Ectodermal cell (in vitro differentiated cells): Measurements from ENCODE around the gene MRPS30.
"Not testable (repeated sequence)": the region's sequence is repeated elsewhere in the genome, so short reads cannot be mapped to it uniquely, and the experiment has no call there.

Experiments
- H3K27ac ChIP-seq: 2 replicates; pipeline ENCODE4 v1.7.0; 2013; ENCODE audit warnings: mild to moderate bottlenecking, low read depth, low read length; ENCODE audit not compliant: insufficient read depth, poor library complexity, severe bottlenecking
- H3K27me3 ChIP-seq: 2 replicates; pipeline ENCODE4 v1.7.0; 2013; ENCODE audit warnings: mild to moderate bottlenecking, low read length; ENCODE audit not compliant: insufficient read depth, control insufficient read depth, poor library complexity, severe bottlenecking
- H3K36me3 ChIP-seq: one replicate; pipeline ENCODE4 v1.7.0; 2013; ENCODE audit warnings: low read length; ENCODE audit not compliant: control insufficient read depth, insufficient read depth
- H3K4me1 ChIP-seq: one replicate; pipeline ENCODE4 v1.7.0; 2013; ENCODE audit warnings: low read length; ENCODE audit not compliant: control insufficient read depth, insufficient read depth
- H3K4me3 ChIP-seq: 2 replicates; pipeline ENCODE4 v1.7.0; 2013; ENCODE audit warnings: low read depth, low read length, control low read depth; ENCODE audit not compliant: insufficient read depth
- H3K9me3 ChIP-seq: 2 replicates; pipeline ENCODE4 v1.7.0; 2013; ENCODE audit warnings: mild to moderate bottlenecking, low read length, moderate library complexity; ENCODE audit not compliant: control insufficient read depth
- WGBS, 2 experiments: methylation state at CpG; one replicate each; pipeline ENCODE4 v1.1.7; 2013; ENCODE audit warnings: missing lambda C conversion rate in 2 of 2; 5-methylcytosine and 5-hydroxymethylcytosine counted together

MRPS30 gene

DNA sequence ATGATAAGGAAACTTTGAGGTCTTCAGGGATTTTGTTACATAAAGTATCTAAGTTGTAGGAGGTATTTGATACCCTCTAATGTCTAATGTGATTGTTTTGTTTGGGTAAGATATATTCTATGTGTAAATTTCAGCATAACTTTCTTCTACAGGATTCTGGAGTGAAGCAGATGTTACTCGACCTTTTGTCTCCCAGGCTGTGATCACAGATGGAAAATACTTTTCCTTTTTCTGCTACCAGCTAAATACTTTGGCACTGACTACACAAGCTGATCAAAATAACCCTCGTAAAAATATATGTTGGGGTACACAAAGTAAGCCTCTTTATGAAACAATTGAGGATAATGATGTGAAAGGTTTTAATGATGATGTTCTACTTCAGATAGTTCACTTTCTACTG, 6.0 kb downstream of the MRPS30 start:
- H3K27ac ChIP-seq: no peak overlapping the region
- H3K4me1 ChIP-seq: no peaks in the 10 kb centered on the region
- H3K27me3 ChIP-seq: no peaks in the 10 kb centered on the region
- peaks cover 6% of the 10 kb centered on the region for H3K36me3 ChIP-seq
- H3K9me3 ChIP-seq: no peaks in the 10 kb centered on the region
- 93 to 100% methylated on average over 1 to 2 of the region's 2 CpGs for WGBS, 2 experiments
- H3K4me3 ChIP-seq: no peak overlapping the region

DNA sequence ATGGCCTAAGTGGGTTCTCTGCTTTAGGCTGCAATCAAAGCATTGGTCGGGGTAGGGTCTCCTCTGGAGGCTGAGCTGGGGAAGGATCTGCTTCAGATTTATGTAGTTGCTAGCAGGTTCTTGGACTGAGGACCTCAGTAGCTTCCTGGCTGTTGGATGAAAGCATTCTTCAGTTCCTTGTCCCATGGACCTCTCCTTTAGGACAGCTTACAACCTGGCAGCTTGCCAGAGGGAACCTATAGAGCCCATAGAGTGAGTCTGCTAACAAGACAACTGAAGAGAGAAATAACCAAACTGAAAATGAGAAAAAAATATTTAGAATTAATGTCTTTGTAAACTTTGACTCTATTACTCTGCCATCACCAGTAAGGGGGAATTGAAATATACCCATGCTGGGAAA, 12.4 kb downstream of the MRPS30 start:
- H3K4me3 ChIP-seq: no peak overlapping the region
- H3K4me1 ChIP-seq: no peaks in the 10 kb centered on the region
- H3K36me3 ChIP-seq: no peaks in the 10 kb centered on the region
- WGBS, 2 experiments: 85 to 100% methylated on average over 1 of the region's 1 CpG
- no peaks in the 10 kb centered on the region for H3K9me3 ChIP-seq
- H3K27ac ChIP-seq: no peak overlapping the region
- H3K27me3 ChIP-seq: no peaks in the 10 kb centered on the region

DNA sequence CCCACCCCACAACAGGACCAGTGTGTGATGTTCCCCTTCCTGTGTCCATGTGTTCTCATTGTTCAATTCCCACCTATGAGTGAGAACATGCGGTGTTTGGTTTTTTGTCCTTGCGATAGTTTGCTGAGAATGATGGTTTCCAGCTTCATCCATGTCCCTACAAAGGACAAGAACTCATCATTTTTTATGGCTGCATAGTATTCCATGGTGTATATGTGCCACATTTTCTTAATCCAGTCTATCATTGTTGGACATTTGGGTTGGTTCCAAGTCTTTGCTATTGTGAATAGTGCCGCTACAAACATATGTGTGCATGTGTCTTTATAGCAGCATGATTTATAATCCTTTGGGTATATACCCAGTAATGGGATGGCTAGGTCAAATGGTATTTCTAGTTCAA, 15.9 kb downstream of the MRPS30 start:
- H3K27me3 ChIP-seq, H3K4me3 ChIP-seq, H3K27ac ChIP-seq, H3K36me3 ChIP-seq, H3K4me1 ChIP-seq, H3K9me3 ChIP-seq: not testable (repeated sequence)
- no CpG with 5 or more reads among the region's 3 CpGs for WGBS, 2 experiments

DNA sequence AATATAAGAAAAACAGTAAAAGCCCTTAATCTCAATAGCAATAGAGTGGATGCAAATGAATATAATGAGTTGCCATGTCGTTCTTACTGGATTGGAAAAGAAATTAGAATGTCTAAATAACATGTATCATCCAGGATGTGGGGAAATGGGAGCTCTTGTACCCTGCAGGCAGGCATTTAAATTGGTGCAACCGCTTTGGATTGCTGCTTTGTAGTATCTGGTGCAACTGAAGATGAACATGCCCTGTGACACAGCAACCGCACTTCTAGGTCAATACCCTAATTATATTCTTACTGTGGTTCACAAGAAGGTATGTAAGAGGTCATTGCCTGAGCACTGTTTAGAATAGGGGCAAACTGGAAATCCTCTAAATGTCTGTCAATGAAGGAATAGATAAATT, 18.9 kb downstream of the MRPS30 start:
- H3K27me3 ChIP-seq: no peaks in the 10 kb centered on the region
- H3K9me3 ChIP-seq: no peaks in the 10 kb centered on the region
- no peaks in the 10 kb centered on the region for H3K36me3 ChIP-seq
- H3K4me3 ChIP-seq: no peak overlapping the region
- H3K4me1 ChIP-seq: no peaks in the 10 kb centered on the region
- no peak overlapping the region for H3K27ac ChIP-seq
- WGBS, 2 experiments: 86 to 93% methylated on average over 3 of the region's 3 CpGs

DNA sequence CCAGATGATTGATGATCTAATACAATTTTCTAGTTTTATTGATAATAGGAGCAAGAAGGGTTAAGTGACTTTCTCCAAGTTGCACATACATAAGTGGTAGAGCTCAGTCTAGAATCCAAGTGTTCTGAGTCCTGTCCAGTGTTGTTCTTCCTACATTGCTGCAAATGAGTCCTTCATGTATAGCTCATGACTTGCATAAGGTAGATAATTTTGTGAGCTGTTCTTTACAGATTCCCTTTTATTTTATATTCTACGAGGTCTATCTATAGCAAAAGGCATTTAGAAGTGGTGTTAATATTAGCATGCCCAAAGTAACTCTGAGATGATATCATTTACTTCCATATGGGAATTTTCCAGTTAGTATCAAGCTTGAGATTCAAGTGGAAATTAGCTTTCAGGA, 20.0 kb downstream of the MRPS30 start:
- Histone ChIP-seq H3K4me3 (no peak overlapping the region), H3K4me1 (no peaks in the 10 kb centered on the region), H3K27ac (no peak overlapping the region), H3K36me3 (no peaks in the 10 kb centered on the region), H3K27me3 (no peaks in the 10 kb centered on the region), H3K9me3 (no peaks in the 10 kb centered on the region)
- WGBS, 2 experiments: 80% methylated on average over 1 of the region's 1 CpG; no CpG with 5 or more reads in 1 of the 2 experiments

DNA sequence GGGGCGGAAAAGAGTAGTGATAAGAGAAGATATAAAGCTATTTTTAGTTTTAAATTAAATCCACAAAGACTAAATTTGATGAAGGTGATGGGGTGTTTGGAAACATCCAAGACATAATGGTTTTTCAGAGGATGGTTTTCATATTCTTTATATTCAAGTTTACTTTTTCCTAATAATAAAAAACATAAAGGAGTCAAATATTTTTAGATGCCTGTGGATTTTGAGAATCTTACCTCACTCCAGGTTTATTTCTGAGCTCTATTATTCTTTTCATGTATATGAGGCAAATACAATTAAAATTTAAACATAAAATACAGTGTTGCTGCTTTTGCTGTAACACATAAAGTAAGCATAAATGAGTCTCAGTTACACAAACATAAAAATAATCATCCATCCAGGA, 22.2 kb downstream of the MRPS30 start:
- no peaks in the 10 kb centered on the region for H3K9me3 ChIP-seq
- WGBS, 2 experiments: 100% methylated on average over 1 of the region's 1 CpG; no CpG with 5 or more reads in 1 of the 2 experiments
- no peak overlapping the region for H3K27ac ChIP-seq
- H3K27me3 ChIP-seq: no peaks in the 10 kb centered on the region
- no peaks in the 10 kb centered on the region for H3K4me1 ChIP-seq
- H3K36me3 ChIP-seq: no peaks in the 10 kb centered on the region
- H3K4me3 ChIP-seq: no peak overlapping the region

DNA sequence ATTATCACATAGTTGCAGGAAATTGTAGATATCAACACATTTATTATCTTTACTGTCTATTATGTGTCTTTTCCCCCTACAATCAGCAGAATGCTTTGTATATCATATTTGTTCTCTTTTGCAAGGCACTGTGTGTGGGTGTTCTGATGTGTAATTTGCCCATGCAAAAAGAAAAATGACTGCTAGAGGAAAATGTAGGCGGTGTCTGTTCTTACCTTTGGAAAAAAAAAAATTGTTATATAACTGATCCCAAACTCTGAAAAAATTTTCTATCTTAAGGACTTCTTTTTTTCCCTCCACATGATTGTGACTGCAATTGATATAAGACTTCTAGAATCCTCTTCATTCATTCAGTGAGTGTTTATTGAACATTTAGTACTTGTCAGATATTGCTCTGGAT, 24.5 kb downstream of the MRPS30 start:
- Histone ChIP-seq H3K27me3 (no peaks in the 10 kb centered on the region), H3K4me3 (no peak overlapping the region), H3K27ac (no peak overlapping the region), H3K4me1 (no peaks in the 10 kb centered on the region), H3K36me3 (no peaks in the 10 kb centered on the region), H3K9me3 (no peaks in the 10 kb centered on the region)
- no CpG with 5 or more reads among the region's 1 CpG for WGBS, 2 experiments

DNA sequence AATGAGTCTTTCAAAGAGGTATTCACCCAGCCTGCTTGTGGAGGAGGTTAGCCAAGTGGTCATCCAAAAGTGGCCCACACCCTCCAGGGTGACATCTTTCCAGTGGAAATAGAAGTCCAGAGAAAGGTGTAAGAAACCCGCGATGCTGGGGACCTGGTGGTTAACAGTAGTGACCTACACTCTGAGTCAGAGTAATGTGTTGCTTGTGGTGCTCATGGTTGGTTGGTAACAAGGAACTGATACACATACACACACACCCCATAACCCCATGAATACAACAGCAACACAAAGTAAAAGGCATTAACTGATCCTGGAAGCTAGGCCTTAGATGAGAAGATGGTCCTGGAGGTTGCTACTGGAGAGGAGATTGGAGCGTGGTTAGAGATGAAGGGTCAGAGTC, 26.9 kb downstream of the MRPS30 start:
- Histone ChIP-seq H3K4me3 (no peak overlapping the region), H3K4me1 (no peaks in the 10 kb centered on the region), H3K27me3 (no peaks in the 10 kb centered on the region), H3K36me3 (no peaks in the 10 kb centered on the region), H3K27ac (no peak overlapping the region), H3K9me3 (no peaks in the 10 kb centered on the region)
- 89 to 96% methylated on average over 3 of the region's 3 CpGs for WGBS, 2 experiments

DNA sequence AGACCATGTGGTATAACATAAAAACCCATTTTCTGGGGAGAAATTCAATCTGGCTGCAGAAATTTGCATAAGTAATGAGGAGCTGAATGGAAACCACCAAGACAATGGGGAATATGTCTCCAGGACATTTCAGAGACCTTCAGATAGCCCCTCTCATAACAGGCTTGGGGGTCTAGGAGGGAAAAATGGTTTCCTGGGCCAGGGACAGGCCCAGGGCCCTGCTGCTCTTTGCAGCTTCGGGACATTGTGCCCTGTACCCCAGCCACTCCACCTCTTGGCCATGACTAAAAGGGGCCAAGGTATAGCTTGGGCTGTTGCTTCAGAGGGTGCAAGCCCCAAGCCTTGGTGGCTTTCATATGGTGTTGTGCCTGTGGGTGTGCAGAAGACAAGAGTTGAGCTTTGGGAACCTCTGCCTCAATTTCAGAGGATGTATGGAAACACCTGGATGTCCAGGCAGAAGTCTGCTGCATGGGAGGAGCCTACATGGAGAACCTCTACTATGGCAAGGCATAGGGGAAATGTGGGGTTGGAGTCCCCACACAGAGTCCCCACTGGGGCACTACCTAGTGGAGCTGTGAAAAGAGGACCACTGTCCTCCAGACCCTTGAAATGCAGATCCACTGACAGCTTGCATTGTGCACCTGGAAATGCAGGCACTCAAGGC, 30.4 kb downstream of the MRPS30 start:
- Histone ChIP-seq H3K4me1 (no peaks in the 10 kb centered on the region), H3K27ac (no peak overlapping the region), H3K9me3 (no peaks in the 10 kb centered on the region), H3K27me3 (no peaks in the 10 kb centered on the region), H3K4me3 (no peak overlapping the region), H3K36me3 (no peaks in the 10 kb centered on the region)
- WGBS, 2 experiments: 73 to 88% methylated on average over 1 of the region's 1 CpG

DNA sequence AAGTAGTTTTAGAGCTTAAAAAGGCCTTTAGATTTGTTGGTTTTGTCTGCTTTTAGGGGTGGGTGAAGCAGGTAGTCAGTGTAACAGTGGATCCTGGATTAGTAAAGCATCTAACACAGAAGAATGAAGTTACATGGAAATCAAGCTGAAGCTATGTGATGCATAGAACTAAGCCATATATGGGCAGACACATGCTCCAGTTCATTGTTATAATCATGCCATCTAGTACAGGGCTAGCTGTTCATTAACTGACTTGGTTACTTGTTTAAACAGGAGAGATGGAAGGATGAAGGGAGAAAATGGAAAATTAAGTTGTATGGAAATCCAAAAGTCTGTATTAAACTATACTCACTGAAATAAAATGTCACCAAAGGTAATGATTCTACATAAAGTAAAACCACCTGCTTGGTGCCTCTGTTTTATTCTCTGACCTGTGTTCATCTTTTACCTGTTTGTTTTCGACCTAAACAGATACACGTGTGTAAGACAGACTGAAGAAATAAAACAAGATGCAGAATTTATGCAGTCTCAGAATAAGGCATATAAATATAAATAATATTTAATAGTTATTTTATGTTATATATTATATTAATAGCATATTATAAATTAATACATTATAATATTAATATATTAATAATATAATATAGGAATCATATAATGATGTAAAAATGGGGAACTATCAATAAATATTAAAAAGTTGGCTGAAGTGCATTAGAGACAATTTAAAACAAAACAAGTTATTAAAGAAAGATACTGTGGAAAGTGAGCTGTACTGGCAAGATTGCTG, 33.9 kb downstream of the MRPS30 start:
- no peak overlapping the region for H3K27ac ChIP-seq
- H3K9me3 ChIP-seq: no peaks in the 10 kb centered on the region
- no peaks in the 10 kb centered on the region for H3K27me3 ChIP-seq
- H3K36me3 ChIP-seq: no peaks in the 10 kb centered on the region
- no peak overlapping the region for H3K4me3 ChIP-seq
- WGBS, 2 experiments: 96 to 100% methylated on average over 2 of the region's 2 CpGs
- no peaks in the 10 kb centered on the region for H3K4me1 ChIP-seq
